Panc1 (cell line): ENCODE data around the gene EIF4G3.
"Not testable (repeated sequence)": the region's sequence is repeated elsewhere in the genome, so short reads cannot be mapped to it uniquely, and the experiment has no call there.

Experiments
- CTCF ChIP-seq: fragments of 450-650 bp; IDR thresholded peaks from 2 replicates; pipeline ENCODE4 v1.5.1; 2017; ENCODE audit warnings: mild to moderate bottlenecking
- POLR2AphosphoS5 ChIP-seq: IDR thresholded peaks from 2 replicates; pipeline ENCODE4 v1.6.1; 2012; ENCODE audit warnings: mild to moderate bottlenecking, low read depth, low read length, moderate library complexity
- REST ChIP-seq, 2 experiments: IDR thresholded peaks; 2 replicates each; pipeline ENCODE4 v1.6.1; 2011 to 2012; ENCODE audit warnings: low read depth in 2 of 2, control low read depth in 1 of 2, low read length in 1 of 2, mild to moderate bottlenecking in 1 of 2, moderate library complexity in 1 of 2; ENCODE audit not compliant: insufficient read depth in 1 of 2
- SIN3A ChIP-seq: IDR thresholded peaks from 2 replicates; pipeline ENCODE4 v1.6.1; 2012; ENCODE audit warnings: low read depth, mild to moderate bottlenecking, low read length, moderate library complexity, borderline replicate concordance; ENCODE audit not compliant: insufficient read depth

- not testable (repeated sequence) for TF ChIP-seq CTCF; REST (IDR thresholded peaks at IDR 0.05; ENCODE audit: insufficient read depth in 1 of 2, low read depth in 2 of 2, low read length in 1 of 2); SIN3A; POLR2AphosphoS5
Observed at GRCh38 chr1:21091053-21091690, 85.5 kb downstream of the EIF4G3 start.
